IPS DF 6.9 (cell line): ENCODE measurements around the gene SNRPD2.

Experiments used
- DNase-seq: peaks from one replicate; pipeline ENCODE4 v3.0.0-alpha.2; 2013; ENCODE audit warnings: low read depth, low spot score
- H3K27ac ChIP-seq: one replicate; pipeline ENCODE4 v1.5.1; 2013; ENCODE audit warnings: low read length, control low read depth
- H3K27me3 ChIP-seq: 2 replicates; pipeline ENCODE4 v1.6.1; 2013; ENCODE audit warnings: mild to moderate bottlenecking, low read length; ENCODE audit not compliant: control insufficient read depth, insufficient read depth
- H3K36me3 ChIP-seq: 2 replicates; pipeline ENCODE4 v1.6.1; 2013; ENCODE audit warnings: low read length; ENCODE audit not compliant: control insufficient read depth, insufficient read depth
- H3K4me1 ChIP-seq: 2 replicates; pipeline ENCODE4 v1.6.1; 2013; ENCODE audit warnings: low read length; ENCODE audit not compliant: control insufficient read depth, insufficient read depth
- H3K4me3 ChIP-seq: 2 replicates; pipeline ENCODE4 v1.5.1; 2013; ENCODE audit warnings: mild to moderate bottlenecking, low read length
- H3K9me3 ChIP-seq: 2 replicates; pipeline ENCODE4 v1.6.1; 2013; ENCODE audit warnings: low read length, inconsistent platforms; ENCODE audit not compliant: control insufficient read depth, insufficient read depth
- WGBS: extraction: QIAGEN DNeasy Blood & Tissue Kit; methylation state at CpG from one replicate; pipeline ENCODE4 v1.1.7; 2013; ENCODE audit warnings: mixed read lengths, missing lambda C conversion rate; ENCODE audit not compliant: insufficient read length, insufficient coverage; 5-methylcytosine and 5-hydroxymethylcytosine counted together

Gene SNRPD2

DNA sequence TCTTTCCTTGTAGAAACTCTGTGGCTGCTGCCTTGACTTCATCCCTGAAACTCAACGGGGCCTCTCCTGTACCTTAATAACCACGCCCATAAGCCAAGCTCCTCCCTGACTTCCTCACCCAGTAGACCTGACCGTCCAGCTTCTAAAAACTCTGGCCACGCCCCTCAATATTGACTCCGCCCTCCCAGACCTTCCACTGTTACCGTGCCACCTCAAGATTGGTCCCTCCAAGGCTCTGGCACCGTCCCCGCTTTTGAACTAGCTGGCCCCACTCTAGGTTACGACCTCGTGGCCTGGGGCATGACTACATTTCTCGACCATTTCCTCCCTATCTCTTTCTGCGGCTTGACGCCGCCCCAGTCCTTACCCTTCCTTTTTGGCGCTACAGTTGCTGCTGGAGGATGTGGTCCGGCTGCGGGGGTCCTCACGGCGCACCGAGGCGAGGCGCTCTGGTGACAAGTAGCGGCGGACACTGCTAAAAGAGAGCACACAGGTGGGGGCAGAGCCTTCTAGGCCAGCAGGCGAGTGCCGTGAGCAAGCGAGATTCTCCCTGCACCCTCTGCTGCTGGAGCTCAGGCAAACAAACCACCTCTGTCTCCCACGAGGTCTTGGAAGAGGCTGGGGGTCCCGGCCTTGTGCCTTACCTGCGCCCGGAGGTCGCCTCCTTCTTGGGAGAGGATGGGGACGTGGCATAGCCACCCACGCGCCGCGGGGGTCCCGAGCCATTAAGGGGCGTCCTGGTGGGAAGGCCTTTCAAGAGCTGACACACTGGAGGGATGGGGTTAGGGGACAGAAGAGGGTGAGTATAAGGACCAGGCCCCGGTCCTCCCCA, 50.3 kb downstream of the SNRPD2 start:
- Histone ChIP-seq H3K27ac (no peak overlapping the region), H3K27me3 (no peaks in the 10 kb centered on the region), H3K4me3 (peak overlapping the region; percentile 16; the same call in 1 of the 2 replicates), H3K36me3 (no peaks in the 10 kb centered on the region), H3K9me3 (no peaks in the 10 kb centered on the region), H3K4me1 (peaks cover 7% of the 10 kb centered on the region; the same call in 1 of the 2 replicates)
- no CpG with 5 or more reads among the region's 40 CpGs for WGBS
- DNase-seq, result peak; percentile 97

DNA sequence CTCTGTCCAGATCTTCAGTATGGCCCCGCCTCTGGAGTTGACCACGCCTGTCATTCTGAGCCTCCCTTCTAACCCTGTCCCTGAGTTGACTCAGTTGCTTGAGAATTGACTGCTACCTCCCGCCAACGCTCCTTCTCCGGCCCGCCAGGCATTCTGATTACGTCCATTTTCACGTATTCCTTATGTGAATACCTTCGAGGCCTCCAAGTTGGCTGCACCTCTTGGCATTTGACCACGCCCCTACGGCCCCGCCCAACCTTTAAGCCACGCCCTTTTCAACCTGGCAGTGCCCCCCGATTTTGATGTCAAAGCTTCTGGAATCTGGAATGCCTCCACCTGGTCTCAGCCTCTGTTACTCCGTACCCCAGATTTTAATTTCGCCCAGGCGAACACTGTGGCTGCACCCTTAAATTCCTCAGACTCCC, 50.9 kb downstream of the SNRPD2 start:
- H3K4me1 ChIP-seq, result peaks cover 7% of the 10 kb centered on the region; the same call in 1 of the 2 replicates
- H3K9me3 ChIP-seq, result no peaks in the 10 kb centered on the region
- H3K36me3 ChIP-seq, result no peaks in the 10 kb centered on the region
- WGBS, result no CpG with 5 or more reads among the region's 17 CpGs
- no peak overlapping the region for H3K27ac ChIP-seq
- no peaks in the 10 kb centered on the region for H3K27me3 ChIP-seq
- DNase-seq, result no peak
- peak overlapping the region; percentile 11; the same call in 1 of the 2 replicates for H3K4me3 ChIP-seq

DNA sequence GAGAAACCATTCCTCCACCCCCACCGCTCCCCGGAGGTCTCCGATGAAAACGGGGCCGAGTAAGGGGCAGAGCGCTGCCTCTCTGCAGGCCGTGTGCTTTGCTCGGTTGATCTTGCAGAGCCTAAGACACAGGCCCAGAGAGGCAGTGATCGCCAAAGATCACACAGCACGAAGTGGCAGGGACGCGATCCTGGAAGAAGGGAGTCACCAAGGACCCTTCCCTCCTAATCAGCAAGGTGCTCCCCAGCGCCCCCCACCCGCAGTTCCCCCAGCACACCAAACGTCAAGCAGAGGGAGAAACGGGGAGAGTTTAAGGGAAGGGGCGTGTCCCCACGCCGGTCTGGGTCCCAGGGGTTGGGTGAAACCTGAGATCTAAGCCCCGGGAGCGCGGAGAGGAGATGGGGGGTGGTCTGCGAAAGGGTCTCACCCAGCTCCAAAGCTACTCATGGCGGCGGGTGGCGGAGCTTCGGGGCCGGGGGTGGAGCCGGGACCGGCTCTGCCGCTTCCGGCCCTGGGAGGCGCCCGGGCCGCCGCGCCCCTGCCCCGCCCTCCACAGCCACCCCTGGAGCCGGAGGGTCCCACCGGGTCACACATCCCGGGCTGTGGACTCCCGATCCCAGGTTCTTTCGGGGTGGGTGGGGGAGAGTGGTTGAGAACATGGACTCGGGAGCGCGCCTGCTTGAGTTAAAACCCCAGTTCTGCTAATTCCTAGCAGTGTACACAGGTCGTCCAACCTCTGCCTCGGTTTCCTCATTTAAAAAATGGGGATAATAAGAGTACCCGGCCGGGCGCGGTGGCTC, 52.6 kb downstream of the SNRPD2 start, which contains the start of gene EML2:
EML2 (minus strand) TSS at position 468 of the 800 bp plus-strand sequence; CDS start at position 447, 21 bp downstream.
- Histone ChIP-seq H3K36me3 (no peaks in the 10 kb centered on the region), H3K9me3 (no peaks in the 10 kb centered on the region), H3K4me3 (peak within 1 kb of the TSS; percentile 14; the same call in 1 of the 2 replicates), H3K27me3 (no peaks in the 10 kb centered on the region), H3K27ac (no peak within 1 kb of the TSS), H3K4me1 (peaks cover 4% of the 10 kb centered on the region; the same call in 1 of the 2 replicates)
- no CpG with 5 or more reads among the region's 52 CpGs for WGBS
- no peak for DNase-seq

DNA sequence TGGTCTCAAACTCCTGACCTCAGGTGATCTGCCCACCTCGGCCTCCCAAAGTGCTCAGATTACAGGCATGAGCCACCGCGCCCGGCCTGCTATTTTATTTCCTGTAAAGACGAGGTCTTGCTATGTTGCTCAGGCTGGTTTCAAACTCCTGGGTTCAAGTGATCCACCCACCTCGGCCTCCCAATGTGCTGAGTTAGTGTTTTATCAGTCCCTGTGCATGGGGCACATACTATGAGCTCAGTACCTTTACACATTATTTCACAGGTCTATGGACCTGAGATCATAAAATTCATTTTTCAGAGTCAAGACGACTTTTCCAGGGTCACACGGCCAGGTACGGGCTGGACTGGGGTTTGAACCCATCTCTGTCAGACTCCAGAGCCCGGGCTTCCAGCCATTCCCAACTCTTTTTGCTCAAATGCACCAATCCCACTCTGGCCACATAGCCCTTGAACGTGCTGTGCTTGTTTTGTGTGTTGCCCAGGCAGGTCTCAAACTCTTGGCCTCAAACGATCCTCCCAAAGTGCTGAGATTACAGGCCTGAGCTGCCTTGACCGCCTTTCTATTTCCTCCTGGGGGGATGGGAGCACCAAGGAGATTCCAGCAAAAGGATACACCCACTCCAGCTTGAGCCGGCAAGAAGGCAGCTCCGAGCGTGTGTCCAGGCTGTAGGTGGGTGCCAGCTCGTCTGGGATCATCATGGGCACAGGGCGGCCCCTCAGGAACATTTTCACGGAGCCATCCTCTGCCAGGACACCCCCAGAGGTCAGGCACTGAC, 53.7 kb downstream of the SNRPD2 start:
- WGBS, result no CpG with 5 or more reads among the region's 19 CpGs
- H3K4me1 ChIP-seq, result peaks cover 2% of the 10 kb centered on the region; the same call in 1 of the 2 replicates

More for the DNA sequence above, 53.7 kb downstream of the SNRPD2 start:
- no peak overlapping the region; the same call in 1 of the 2 replicates for H3K4me3 ChIP-seq
- no peaks in the 10 kb centered on the region for H3K27me3 ChIP-seq
- no peak for DNase-seq
- no peak overlapping the region for H3K27ac ChIP-seq
- no peaks in the 10 kb centered on the region for H3K36me3 ChIP-seq
- H3K9me3 ChIP-seq, result no peaks in the 10 kb centered on the region
